ENCODE results near the gene IL20RA. TPM values are rescaled to one million over a fixed set of nuclear protein-coding genes. Genes with fewer than 3 reads are reported as not detected.

Gene IL20RA
- total and polyA plus RNA-seq, 2 donors from 2014 or later, result 0.16 to 0.34 TPM

GRCh38 chr6:137028912-137029311, 15.9 kb downstream of the IL20RA start:
- no peak overlapping the region for H3K27ac ChIP-seq (ENCODE audit: low read depth in 2 of 2, low read length in 2 of 2)
- no peaks in the 10 kb centered on the region for H3K4me1 ChIP-seq (ENCODE audit: control insufficient read depth in 2 of 3, insufficient read depth in 2 of 3, low read depth in 1 of 3, low read length in 3 of 3)
- DNase-seq (no peak), FAIRE-seq (no peak)
- no peak overlapping the region for H3K9ac ChIP-seq (ENCODE audit: low read length in 3 of 3)
- intact Hi-C loops (cut with DNase I), result no loop called here
- H3K4me3 ChIP-seq (ENCODE audit: low read length in 3 of 3), result no peak overlapping the region
- H3K36me3 ChIP-seq (ENCODE audit: control insufficient read depth in 2 of 3, insufficient read depth in 3 of 3, low read length in 3 of 3), result no peaks in the 10 kb centered on the region
- H3K27me3 ChIP-seq (ENCODE audit: control insufficient read depth, insufficient read depth, low read length), result no peaks in the 10 kb centered on the region
- TF ChIP-seq CTCF (IDR thresholded peaks at IDR 0.05; ENCODE audit: borderline replicate concordance, extremely low read depth, insufficient read depth), result no peak
- no peaks in the 10 kb centered on the region for H3K9me3 ChIP-seq (ENCODE audit: control insufficient read depth in 2 of 3, insufficient read depth in 1 of 3, low read length in 3 of 3)

GRCh38 chr6:137025786-137026730, 18.7 kb downstream of the IL20RA start:
- FAIRE-seq, result no peak
- no peaks in the 10 kb centered on the region for H3K27me3 ChIP-seq (ENCODE audit: control insufficient read depth, insufficient read depth, low read length)
- H3K27ac ChIP-seq (ENCODE audit: low read depth in 2 of 2, low read length in 2 of 2), result no peak overlapping the region

GRCh38 chr6:137024237-137024990, 20.4 kb downstream of the IL20RA start:
- no peak for FAIRE-seq

More at GRCh38 chr6:137025786-137026730, 18.7 kb downstream of the IL20RA start:
- intact Hi-C loops (cut with DNase I), result no loop called here
- Histone ChIP-seq H3K4me1 (ENCODE audit: control insufficient read depth in 2 of 3, insufficient read depth in 2 of 3, low read depth in 1 of 3, low read length in 3 of 3) (no peaks in the 10 kb centered on the region), H3K4me3 (ENCODE audit: low read length in 3 of 3) (no peak overlapping the region), H3K9ac (ENCODE audit: low read length in 3 of 3) (no peak overlapping the region), H3K36me3 (ENCODE audit: control insufficient read depth in 2 of 3, insufficient read depth in 3 of 3, low read length in 3 of 3) (no peaks in the 10 kb centered on the region), H3K9me3 (ENCODE audit: control insufficient read depth in 2 of 3, insufficient read depth in 1 of 3, low read length in 3 of 3) (no peaks in the 10 kb centered on the region)
- DNase-seq, result no peak
- TF ChIP-seq CTCF (IDR thresholded peaks at IDR 0.05; ENCODE audit: borderline replicate concordance, extremely low read depth, insufficient read depth), result no peak

More at GRCh38 chr6:137024237-137024990, 20.4 kb downstream of the IL20RA start:
- H3K4me3 ChIP-seq (ENCODE audit: low read length in 3 of 3), result no peak overlapping the region
- no peak overlapping the region for H3K27ac ChIP-seq (ENCODE audit: low read depth in 2 of 2, low read length in 2 of 2)
- intact Hi-C loops (cut with DNase I), result no loop called here
- H3K27me3 ChIP-seq (ENCODE audit: control insufficient read depth, insufficient read depth, low read length), result no peaks in the 10 kb centered on the region
- DNase-seq, result no peak
- TF ChIP-seq CTCF (IDR thresholded peaks at IDR 0.05; ENCODE audit: borderline replicate concordance, extremely low read depth, insufficient read depth), result no peak
- no peaks in the 10 kb centered on the region for H3K36me3 ChIP-seq (ENCODE audit: control insufficient read depth in 2 of 3, insufficient read depth in 3 of 3, low read length in 3 of 3)
- H3K9me3 ChIP-seq (ENCODE audit: control insufficient read depth in 2 of 3, insufficient read depth in 1 of 3, low read length in 3 of 3), result no peaks in the 10 kb centered on the region
- H3K4me1 ChIP-seq (ENCODE audit: control insufficient read depth in 2 of 3, insufficient read depth in 2 of 3, low read depth in 1 of 3, low read length in 3 of 3), result no peaks in the 10 kb centered on the region
- H3K9ac ChIP-seq (ENCODE audit: low read length in 3 of 3), result no peak overlapping the region

Data from kidney (tissue), 14 donors.